IMR-90 (cell line): ENCODE data around the gene SVIL. TPM values are rescaled to one million over a fixed set of nuclear protein-coding genes. Genes with fewer than 3 reads are reported as not detected.

Source experiments
- ATAC-seq: fragments of 200-7000 bp; cut with Tn5 transposase; 2 replicates; pipeline ENCODE4 v1.9.1; 2020; ENCODE audit warnings: low read depth, mild to moderate bottlenecking, moderate library complexity
- BruUV-seq: library from RNA; stranded (reverse); fragments of 400-500 nt; replicated peaks from 2 replicates; lab custom pipeline; 2021; lab: Mats Ljungman, UMichigan
- CTCF ChIA-PET: fragments of 300-600 bp; formaldehyde crosslinking; extraction: SDS; loops from one replicate; lab custom pipeline; 2021; ENCODE audit warnings: antibody characterized with exemption; lab: Yijun Ruan, JAX
- POLR2A ChIA-PET: fragments of 300-600 bp; sonication (Branson Sonifier 250); formaldehyde crosslinking; loops from one replicate; lab custom pipeline; 2022; ENCODE audit warnings: antibody characterized with exemption; ENCODE audit not compliant: unreplicated experiment; lab: Charles Lee
- DNase-seq: peaks from one replicate; pipeline ENCODE4 v3.0.0; 2013
- H2AFZ ChIP-seq: replicated peaks from 2 replicates; pipeline ENCODE3; 2013; ENCODE audit warnings: low read length, mild to moderate bottlenecking; ENCODE audit not compliant: poor library complexity
- H2AK5ac ChIP-seq: 2 replicates; pipeline ENCODE4 v1.6.1; 2013; ENCODE audit warnings: low read depth, low read length, inconsistent platforms
- H2AK9ac ChIP-seq: replicated peaks from 2 replicates; pipeline ENCODE3; 2013; ENCODE audit warnings: mild to moderate bottlenecking, low read depth, low read length, moderate library complexity; ENCODE audit not compliant: poor library complexity
- H2BK120ac ChIP-seq: 2 replicates; pipeline ENCODE4 v1.6.1; 2013; ENCODE audit warnings: low read depth, low read length, inconsistent platforms
- H2BK15ac ChIP-seq: 3 replicates; pipeline ENCODE4 v1.6.1; 2013; ENCODE audit warnings: low read depth, low read length, inconsistent platforms
- H2BK20ac ChIP-seq: 2 replicates; pipeline ENCODE4 v1.6.1; 2013; ENCODE audit warnings: low read depth, mild to moderate bottlenecking, inconsistent platforms, low read length, moderate library complexity
- H2BK5ac ChIP-seq: 2 replicates; pipeline ENCODE4 v1.6.1; 2013; ENCODE audit warnings: mild to moderate bottlenecking, low read depth, low read length, inconsistent platforms; ENCODE audit not compliant: poor library complexity, severe bottlenecking
- H3K14ac ChIP-seq: replicated peaks from 2 replicates; pipeline ENCODE4 v1.6.1; 2013; ENCODE audit warnings: low read depth, low read length, inconsistent platforms
- H3K18ac ChIP-seq: 2 replicates; pipeline ENCODE4 v1.6.1; 2013; ENCODE audit warnings: low read depth, low read length, control low read depth
- H3K23ac ChIP-seq: 2 replicates; pipeline ENCODE4 v1.6.1; 2013; ENCODE audit warnings: low read depth, low read length, inconsistent platforms
- H3K27ac ChIP-seq: 2 replicates; pipeline ENCODE4 v1.5.1; 2013; ENCODE audit warnings: mild to moderate bottlenecking, control low read depth, low read length; ENCODE audit not compliant: insufficient read depth
- H3K27me3 ChIP-seq: 2 replicates; pipeline ENCODE4 v1.6.1; 2013; ENCODE audit warnings: low read length; ENCODE audit not compliant: control insufficient read depth, insufficient read depth
- H3K36me3 ChIP-seq: 2 replicates; pipeline ENCODE4 v1.6.1; 2013; ENCODE audit warnings: low read length, mixed read lengths; ENCODE audit not compliant: control insufficient read depth, insufficient read depth
- H3K4ac ChIP-seq: 2 replicates; pipeline ENCODE4 v1.6.1; 2013; ENCODE audit warnings: low read depth, low read length, inconsistent platforms
- H3K4me1 ChIP-seq: 2 replicates; pipeline ENCODE4 v1.6.1; 2013; ENCODE audit warnings: low read length, mixed read lengths; ENCODE audit not compliant: control insufficient read depth, insufficient read depth
- H3K4me2 ChIP-seq: 2 replicates; pipeline ENCODE4 v1.6.1; 2013; ENCODE audit warnings: low read depth, mild to moderate bottlenecking, control low read depth, low read length, moderate library complexity
- H3K4me3 ChIP-seq: 2 replicates; pipeline ENCODE4 v1.5.1; 2013; ENCODE audit warnings: low read depth, mild to moderate bottlenecking, control low read depth, low read length, moderate library complexity; ENCODE audit not compliant: insufficient read depth
- H3K56ac ChIP-seq: 2 replicates; pipeline ENCODE4 v1.6.1; 2013; ENCODE audit warnings: low read length, inconsistent platforms; ENCODE audit not compliant: insufficient read depth; ENCODE audit errors: extremely low read depth
- H3K79me1 ChIP-seq, 2 experiments: 2 replicates each; pipeline ENCODE4 v1.6.1; 2013; ENCODE audit warnings: low read length in 2 of 2, inconsistent platforms in 1 of 2, low read depth in 1 of 2
- H3K9ac ChIP-seq: 2 replicates; pipeline ENCODE4 v1.6.1; 2013; ENCODE audit warnings: low read depth, low read length, control low read depth
- H3K9me1 ChIP-seq: 2 replicates; pipeline ENCODE4 v1.6.1; 2013; ENCODE audit warnings: low read length, inconsistent platforms; ENCODE audit not compliant: insufficient read depth
- H3K9me3 ChIP-seq: 2 replicates; pipeline ENCODE4 v1.6.1; 2013; ENCODE audit warnings: low read length; ENCODE audit not compliant: control insufficient read depth, insufficient read depth
- H4K20me1 ChIP-seq: 2 replicates; pipeline ENCODE4 v1.6.1; 2013; ENCODE audit warnings: low read length, inconsistent platforms; ENCODE audit not compliant: insufficient read depth
- H4K5ac ChIP-seq: 2 replicates; pipeline ENCODE4 v1.6.1; 2013; ENCODE audit warnings: mild to moderate bottlenecking, low read depth, low read length, control low read depth
- H4K8ac ChIP-seq, 2 experiments: 2 replicates each; pipeline ENCODE4 v1.6.1; 2013; ENCODE audit warnings: low read depth in 2 of 2, low read length in 2 of 2, control low read depth in 1 of 2, inconsistent platforms in 1 of 2
- H4K91ac ChIP-seq: 2 replicates; pipeline ENCODE4 v1.6.1; 2013; ENCODE audit warnings: low read depth, low read length, inconsistent platforms; ENCODE audit not compliant: insufficient read depth
- BHLHE40 ChIP-seq: fragments of 150-350 bp; IDR thresholded peaks from 2 replicates; pipeline ENCODE4 v1.6.1; 2016; ENCODE audit warnings: mild to moderate bottlenecking, low read depth, low read length
- MAFK ChIP-seq: IDR thresholded peaks from 2 replicates; pipeline ENCODE4 v1.6.1; 2012; ENCODE audit warnings: low read depth, low read length, improper control_type of control experiment
- MAZ ChIP-seq: IDR thresholded peaks from 2 replicates; pipeline ENCODE4 v1.6.1; 2012; ENCODE audit warnings: low read depth, mild to moderate bottlenecking, low read length, improper control_type of control experiment, moderate library complexity, borderline replicate concordance
- MXI1 ChIP-seq: IDR thresholded peaks from 2 replicates; pipeline ENCODE4 v1.6.1; 2012; ENCODE audit warnings: low read depth, mild to moderate bottlenecking, low read length, moderate library complexity, borderline replicate concordance
- NFE2L2 ChIP-seq: fragments of 150-350 bp; IDR thresholded peaks from 2 replicates; pipeline ENCODE4 v1.6.1; 2016; ENCODE audit warnings: low read depth, mild to moderate bottlenecking, low read length
- POLR2A ChIP-seq: IDR thresholded peaks from 2 replicates; pipeline ENCODE4 v1.6.1; 2012; ENCODE audit warnings: mild to moderate bottlenecking, low read depth, low read length
- SMC3 ChIP-seq: fragments of 150-350 bp; IDR thresholded peaks from 2 replicates; pipeline ENCODE4 v1.6.1; 2016; ENCODE audit warnings: low read depth, mild to moderate bottlenecking, antibody characterized with exemption, low read length, moderate library complexity
- WGBS, 2 experiments: methylation state at CpG; one replicate each; pipeline versions ENCODE4 v1.1.5 to v1.1.7; 2013; ENCODE audit warnings: missing lambda C conversion rate in 2 of 2; ENCODE audit not compliant: insufficient read length in 1 of 2; ENCODE audit errors: extremely low coverage in 2 of 2; 5-methylcytosine and 5-hydroxymethylcytosine counted together
- dilution Hi-C: fragments of 300-500 bp; cut with HindIII; formaldehyde crosslinking; loops from one replicate; pipeline ENCODE4 v1.14.3; 2018; ENCODE audit warnings: low sequenced_read_pairs; ENCODE audit not compliant: unreplicated experiment
- in situ Hi-C: fragments of 300-500 bp; cut with MboI; formaldehyde crosslinking; loops from 3 replicates; pipeline ENCODE4 v1.14.3; 2019; ENCODE audit warnings: low sequenced_read_pairs, inconsistent platforms, mixed read lengths
- intact Hi-C: fragments of 100-400 bp; cut with micrococcal nuclease; formaldehyde crosslinking; loops from 2 replicates; pipeline ENCODE4 v1.10.0; 2022
- polyA plus RNA-seq, 3 experiments: library from polyadenylated mRNA; depleted of rRNA; stranded (reverse); fragments of >200 nt; gene quantifications; 2 replicates each; pipeline ENCODE4 v1.2.3, GENCODE V29; 2012; ENCODE audit warnings: low replicate concordance in 1 of 3
- total RNA-seq: library from RNA; depleted of rRNA; stranded (reverse); fragments of >200 nt; gene quantifications from 2 replicates; pipeline ENCODE4 v1.2.3, GENCODE V29; 2012

Gene SVIL
- total and polyA plus RNA-seq, 2 of the 4 experiments (the other 2 are of a cell fraction), result 11.5 to 11.6 TPM

GRCh38 chr10:29533696-29534285, 101.0 kb downstream of the SVIL start:
- BruUV-seq, result no TSS peak
- 0 out of 3 replicates have a peak overlapping the region, but pooled peaks have one; percentile 18 for H2BK15ac ChIP-seq
- H3K23ac ChIP-seq, result no peak overlapping the region
- H4K8ac ChIP-seq, result no peak overlapping the region
- H3K4ac ChIP-seq, result 0 out of 2 replicates have a peak overlapping the region, but pooled peaks have one; percentile 1
- in situ Hi-C loops (no loop called here), intact Hi-C loops (loop anchor here (10.0 kb wide), 1 partner anchor 321 kb away; no protein-coding TSS in a partner anchor), dilution Hi-C loops (no loop called here)
- no peaks in the 10 kb centered on the region for H3K27me3 ChIP-seq
- H4K91ac ChIP-seq, result no peak overlapping the region
- H3K9ac ChIP-seq, result no peak overlapping the region
- no peak overlapping the region for H2BK120ac ChIP-seq
- no peak overlapping the region for H2BK20ac ChIP-seq
- peaks cover 2% of the 10 kb centered on the region; the same call in 1 of the 2 replicates for H3K4me1 ChIP-seq
- peaks cover 3 to 51% of the 10 kb centered on the region in 2 experiments; a peak in 2 of 4 replicates for H3K79me1 ChIP-seq
- no peak overlapping the region for H4K5ac ChIP-seq
- H3K18ac ChIP-seq, result no peak overlapping the region
- no peak overlapping the region for H2BK5ac ChIP-seq
- no peak overlapping the region for H3K4me3 ChIP-seq
- peaks cover 15% of the 10 kb centered on the region for H3K9me1 ChIP-seq
- POLR2A ChIA-PET, result no interaction called here
- ATAC-seq (no peak), DNase-seq (no peak)
- WGBS, 2 experiments, result 93% methylated on average over 5 of the region's 7 CpGs; no CpG with 5 or more reads in 1 of the 2 experiments
- no peak overlapping the region for H2AFZ ChIP-seq
- no peak overlapping the region for H3K4me2 ChIP-seq
- peaks cover 16% of the 10 kb centered on the region for H3K36me3 ChIP-seq
- TF ChIP-seq NFE2L2 (no peak), SMC3 (no peak), MAZ (no peak), BHLHE40 (no peak), MXI1 (no peak), MAFK (no peak), POLR2A (no peak)
- H3K27ac ChIP-seq, result no peak overlapping the region
- H3K9me3 ChIP-seq, result no peaks in the 10 kb centered on the region
- CTCF ChIA-PET, result interaction anchor here (0.6 kb wide), 1 partner anchor 194 kb away, joined by 5 read pairs; no protein-coding TSS in a partner anchor
- H4K20me1 ChIP-seq, result peaks cover 13% of the 10 kb centered on the region; the same call in 1 of the 2 replicates
- H3K56ac ChIP-seq, result no peak overlapping the region
- H2AK5ac ChIP-seq, result no peak overlapping the region; the same call in 1 of the 2 replicates
- no peak overlapping the region for H3K14ac ChIP-seq
- no peak overlapping the region for H2AK9ac ChIP-seq
